ENCODE results near the gene HGS.
"Not testable (repeated sequence)": the region's sequence is repeated elsewhere in the genome, so short reads cannot be mapped to it uniquely, and the experiment has no call there.

Gene HGS

GRCh38 chr17:81656835-81657234 is 27.0 kb upstream of the HGS start:
- no peak for DNase-seq

GRCh38 chr17:81659038-81659437 is 24.8 kb upstream of the HGS start:
- no peak for DNase-seq

- DNase-seq: no peak
These were observed 23.4 kb upstream of the HGS start for GRCh38 chr17:81660441-81660840.

- no peak for DNase-seq
These were observed 21.8 kb upstream of the HGS start for GRCh38 chr17:81662002-81662401.

GRCh38 chr17:81664051-81664470 is 19.8 kb upstream of the HGS start:
- no peak for DNase-seq

GRCh38 chr17:81665205-81666091 is 18.4 kb upstream of the HGS start:
- peak; percentile 48 for DNase-seq

- no peak for DNase-seq
These were observed 17.8 kb upstream of the HGS start for GRCh38 chr17:81666092-81666341.

GRCh38 chr17:81666342-81667191 is 17.2 kb upstream of the HGS start, which contains the start of the genes CCDC137 and OXLD1:
CCDC137 (plus strand) TSS chr17:81666737; CDS start chr17:81666767, 30 bp downstream.
OXLD1 (minus strand) TSS chr17:81666605; CDS start chr17:81666577, 28 bp downstream.
- peak; percentile 89 for DNase-seq

- no peak for DNase-seq
These were observed 16.1 kb upstream of the HGS start for GRCh38 chr17:81667754-81668153.

- DNase-seq: no peak
These were observed 11.3 kb upstream of the HGS start for GRCh38 chr17:81672504-81672903.

- no peak for DNase-seq
These were observed 10.9 kb upstream of the HGS start for GRCh38 chr17:81672954-81673353.

GRCh38 chr17:81673561-81674258 is 10.1 kb upstream of the HGS start:
- no peak for DNase-seq

GRCh38 chr17:81675515-81676221 is 8.1 kb upstream of the HGS start:
- not testable (repeated sequence) for DNase-seq

GRCh38 chr17:81676906-81677305 is 6.9 kb upstream of the HGS start:
- no peak for DNase-seq

- no peak for DNase-seq
These were observed 3.7 kb upstream of the HGS start for GRCh38 chr17:81680150-81680549.

GRCh38 chr17:81681672-81682071 is 2.1 kb upstream of the HGS start:
- DNase-seq: no peak

GRCh38 chr17:81682565-81683207 is 1.1 kb upstream of the HGS start:
- peak; percentile 23 for DNase-seq

- DNase-seq: no peak
These were observed 615 bp upstream of the HGS start for GRCh38 chr17:81683208-81683583.

- no peak for DNase-seq
These were observed 666 bp downstream of the HGS start for GRCh38 chr17:81684442-81684911.

- DNase-seq: no peak
These were observed 1.3 kb downstream of the HGS start for GRCh38 chr17:81685108-81685507.

GRCh38 chr17:81686614-81687013 is 2.8 kb downstream of the HGS start:
- no peak for DNase-seq
